Measurements from ENCODE around the gene ABHD17A. TPM values are rescaled to one million over a fixed set of nuclear protein-coding genes. Genes with fewer than 3 reads are reported as not detected.

ABHD17A gene
- total and polyA plus RNA-seq, 2 of the 8 experiments (the other 6 are each of a cell fraction or from before 2014, with no cell fraction given) = 41.2 to 87.4 TPM

DNA sequence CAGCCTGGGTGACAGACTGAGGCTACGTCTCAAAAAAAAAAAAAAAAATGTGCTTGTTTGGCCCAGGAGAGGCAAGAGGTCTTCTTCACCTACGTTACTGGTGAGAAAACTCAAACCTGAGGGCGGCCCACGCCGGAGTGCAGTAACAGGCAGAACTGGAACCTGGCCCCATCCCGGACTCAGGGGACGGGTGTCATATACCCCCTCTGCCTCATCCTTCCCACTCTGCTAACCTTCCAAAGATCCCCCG lies 19.5 kb upstream of the ABHD17A start (continued):
- no peak for TF ChIP-seq CHD7 (IDR thresholded peaks at IDR 0.05; ENCODE audit: insufficient replicate concordance, low read length)
- TF ChIP-seq KDM4A (IDR thresholded peaks at IDR 0.05; ENCODE audit: low read depth, low read length, severe bottlenecking) = no peak
- no peak for TF ChIP-seq GTF2F1 (IDR thresholded peaks at IDR 0.05; ENCODE audit: borderline replicate concordance, low read depth, low read length)
- no peak for TF ChIP-seq SP2 (IDR thresholded peaks at IDR 0.05; ENCODE audit: low read length)
- no peak for TF ChIP-seq SP1 (IDR thresholded peaks at IDR 0.05; ENCODE audit: low read depth, low read length)
- no peak for TF ChIP-seq JUN (IDR thresholded peaks at IDR 0.05; ENCODE audit: low read depth, low read length)
- TF ChIP-seq SIRT6 (IDR thresholded peaks at IDR 0.05; ENCODE audit: low read length) = no peak
- TF ChIP-seq ASH2L (IDR thresholded peaks at IDR 0.05; ENCODE audit: low read length) = peak; percentile 89
- TF ChIP-seq, protein P1, sequence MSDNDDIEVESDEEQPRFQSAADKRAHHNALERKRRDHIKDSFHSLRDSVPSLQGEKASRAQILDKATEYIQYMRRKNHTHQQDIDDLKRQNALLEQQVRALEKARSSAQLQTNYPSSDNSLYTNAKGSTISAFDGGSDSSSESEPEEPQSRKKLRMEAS (IDR thresholded peaks at IDR 0.05) = no peak
- TF ChIP-seq RAD21 (IDR thresholded peaks at IDR 0.05 in 1 of 2, conservative IDR thresholded peaks at IDR 0.05 in 1 of 2; ENCODE audit: low read depth in 2 of 2, low read length in 2 of 2) = no peak
- no peak for TF ChIP-seq BACH1 (IDR thresholded peaks at IDR 0.05; ENCODE audit: low read length)
- TF ChIP-seq RXRA (IDR thresholded peaks at IDR 0.05; ENCODE audit: insufficient read depth, low read depth, low read length) = no peak
- no peak for TF ChIP-seq CTBP2 (IDR thresholded peaks at IDR 0.05; ENCODE audit: borderline replicate concordance, insufficient read depth, insufficient read length, low read length)
